CD14-positive monocyte (primary cell): Measurements from ENCODE around the gene PTTG1. TPM values are rescaled to one million over a fixed set of nuclear protein-coding genes. Genes with fewer than 3 reads are reported as not detected.

Source experiments
- DNase-seq, 3 donors: peaks; one replicate each; pipeline ENCODE4 v3.0.0-alpha.2; 2011 to 2022
- H2AFZ ChIP-seq: 2 replicates; pipeline ENCODE4 v1.6.0; 2012; ENCODE audit warnings: mild to moderate bottlenecking, low read depth, low read length, inconsistent platforms; ENCODE audit not compliant: insufficient read depth, poor library complexity, severe bottlenecking
- H3K27ac ChIP-seq, 2 donors: 1 replicate in 1 of 2; 2 replicates in 1 of 2; pipeline ENCODE4 v1.5.1; 2012 to 2013; ENCODE audit warnings: low read length in 2 of 2, control low read depth in 1 of 2, inconsistent platforms in 1 of 2, low read depth in 1 of 2, mild to moderate bottlenecking in 1 of 2
- H3K27me3 ChIP-seq, 2 donors: one replicate each; pipeline versions ENCODE4 v1.6.0 to v1.6.1; 2011 to 2013; ENCODE audit warnings: low read length in 2 of 2; ENCODE audit not compliant: control insufficient read depth in 2 of 2, insufficient read depth in 2 of 2
- H3K36me3 ChIP-seq, 2 donors: replicated peaks in 1 of 2; 1 replicate in 1 of 2; 2 replicates in 1 of 2; pipeline versions ENCODE4 v1.5.1 to v1.6.1; 2012 to 2013; ENCODE audit warnings: low read length in 2 of 2, control low read depth in 1 of 2, inconsistent platforms in 1 of 2, mild to moderate bottlenecking in 1 of 2; ENCODE audit not compliant: insufficient read depth in 2 of 2, control insufficient read depth in 1 of 2
- H3K4me1 ChIP-seq, 2 donors: 1 replicate in 1 of 2; 2 replicates in 1 of 2; pipeline versions ENCODE4 v1.5.1 to v1.6.1; 2012 to 2013; ENCODE audit warnings: low read length in 2 of 2, control low read depth in 1 of 2, inconsistent platforms in 1 of 2, mild to moderate bottlenecking in 1 of 2, moderate library complexity in 1 of 2; ENCODE audit not compliant: insufficient read depth in 2 of 2, control insufficient read depth in 1 of 2
- H3K4me2 ChIP-seq: replicated peaks from 2 replicates; pipeline ENCODE3; 2012; ENCODE audit warnings: low read length, moderate library complexity, mild to moderate bottlenecking; ENCODE audit not compliant: poor library complexity, severe bottlenecking; ENCODE audit errors: extremely low read depth
- H3K4me3 ChIP-seq, 3 experiments: fragments of 200-600 bp in 1 of 3; sonication (generic) in 1 of 3; replicated peaks in 1 of 3; 1 replicate in 2 of 3; 2 replicates in 1 of 3; pipeline ENCODE4 v1.5.1; 2011 to 2013; ENCODE audit warnings: low read length in 3 of 3, mild to moderate bottlenecking in 3 of 3, control low read depth in 2 of 3, low read depth in 2 of 3, inconsistent platforms in 1 of 3, moderate library complexity in 1 of 3
- H3K79me2 ChIP-seq: 2 replicates; pipeline ENCODE4 v1.6.0; 2012; ENCODE audit warnings: mild to moderate bottlenecking, control low read depth, inconsistent platforms, low read length, moderate library complexity; ENCODE audit not compliant: insufficient read depth
- H3K9ac ChIP-seq: 2 replicates; pipeline ENCODE4 v1.6.0; 2017; ENCODE audit warnings: low read length, mild to moderate bottlenecking; ENCODE audit not compliant: insufficient read depth, poor library complexity, severe bottlenecking
- H3K9me3 ChIP-seq, 2 donors: replicated peaks in 1 of 2; 1 replicate in 1 of 2; 2 replicates in 1 of 2; pipeline versions ENCODE4 v1.5.1 to v1.6.1; 2012 to 2013; ENCODE audit warnings: low read length in 2 of 2, control low read depth in 1 of 2; ENCODE audit not compliant: control insufficient read depth in 1 of 2, insufficient read depth in 1 of 2
- H4K20me1 ChIP-seq: 2 replicates; pipeline ENCODE4 v1.6.0; 2012; ENCODE audit warnings: mild to moderate bottlenecking, low read length, control low read depth, moderate library complexity; ENCODE audit not compliant: insufficient read depth
- H3K27ac Mint-ChIP-seq, 7 donors: one replicate each; pipeline ENCODE4 v1.8.0; 2020; ENCODE audit warnings: mild to moderate bottlenecking in 7 of 7, mixed read lengths in 7 of 7, moderate library complexity in 6 of 7, inconsistent platforms in 2 of 7
- H3K27me3 Mint-ChIP-seq, 3 donors: one replicate each; pipeline ENCODE4 v1.8.0; 2021 to 2022; ENCODE audit warnings: low read depth in 3 of 3, mild to moderate bottlenecking in 3 of 3, mixed read lengths in 3 of 3, moderate library complexity in 3 of 3, inconsistent platforms in 1 of 3
- H3K36me3 Mint-ChIP-seq, 2 donors: one replicate each; pipeline ENCODE4 v1.8.0; 2020; ENCODE audit warnings: mixed read lengths in 2 of 2, inconsistent platforms in 1 of 2, mild to moderate bottlenecking in 1 of 2
- H3K4me1 Mint-ChIP-seq: one replicate; pipeline ENCODE4 v1.8.0; 2020; ENCODE audit warnings: mild to moderate bottlenecking, mixed read lengths
- H3K4me3 Mint-ChIP-seq, 2 donors: one replicate each; pipeline ENCODE4 v1.8.0; 2020; ENCODE audit warnings: mild to moderate bottlenecking in 2 of 2, mixed read lengths in 2 of 2, moderate library complexity in 1 of 2
- H3K9me3 Mint-ChIP-seq, 7 donors: one replicate each; pipeline ENCODE4 v1.8.0; 2020 to 2022; ENCODE audit warnings: mixed read lengths in 7 of 7, mild to moderate bottlenecking in 6 of 7, moderate library complexity in 6 of 7, inconsistent platforms in 2 of 7
- CTCF ChIP-seq: fragments of 200-600 bp; IDR thresholded peaks from one replicate; pipeline ENCODE4 v1.8.0; 2022; ENCODE audit warnings: antibody characterized with exemption, mild to moderate bottlenecking
- WGBS: methylation state at CpG from one replicate; pipeline ENCODE4 v1.1.5; 2013; ENCODE audit warnings: missing lambda C conversion rate; ENCODE audit not compliant: insufficient coverage; 5-methylcytosine and 5-hydroxymethylcytosine counted together
- intact Hi-C, 2 donors: fragments of 100-400 bp; cut with micrococcal nuclease; formaldehyde crosslinking; loops; one replicate each; pipeline versions ENCODE4 v1.15.0 to v1.15.1; 2023
- polyA plus RNA-seq, 3 donors: library from polyadenylated mRNA; depleted of rRNA in 1 of 3; unstranded in 2 of 3; stranded (reverse) in 1 of 3; fragments of 300-500 nt in 2 of 3; fragments of >200 nt in 1 of 3; fragmentation: Illumina TruSeq in 2 of 3; gene quantifications; 1 replicate in 2 of 3; 2 replicates in 1 of 3; pipeline ENCODE4 v1.2.3, GENCODE V29; 2012 to 2021
- small RNA-seq: library from RNA; depleted of rRNA; stranded (forward); fragments of <200 nt; gene quantifications from one replicate; pipeline ENCODE3, GENCODE V24; 2012; ENCODE audit warnings: low read depth; ENCODE audit not compliant: insufficient read length

Gene PTTG1
- polyA plus RNA-seq, 3 donors: 2.5 to 3.6 (median 3.3) TPM

- H3K79me2 ChIP-seq: no peaks in the 10 kb centered on the region
- H3K36me3 Mint-ChIP-seq: no peaks in the 10 kb centered on the region
- H3K9me3 Mint-ChIP-seq: no peaks in the 10 kb centered on the region
- intact Hi-C loops: no loop called here
- no peaks in the 10 kb centered on the region for H3K27me3 Mint-ChIP-seq
- H3K4me2 ChIP-seq: no peak overlapping the region
- H3K9me3 ChIP-seq: no peaks in the 10 kb centered on the region
- DNase-seq: no peak
- no peak overlapping the region for H3K9ac ChIP-seq
- H3K27me3 ChIP-seq: no peaks in the 10 kb centered on the region
- H3K4me1 Mint-ChIP-seq: peaks cover 6% of the 10 kb centered on the region
- no peak overlapping the region for H3K27ac Mint-ChIP-seq
- TF ChIP-seq CTCF: no peak
- H3K36me3 ChIP-seq: no peaks in the 10 kb centered on the region
- no peak overlapping the region for H3K27ac ChIP-seq
- H3K4me1 ChIP-seq: peaks cover 3 to 12% of the 10 kb centered on the region in 2 donors
- H3K4me3 ChIP-seq: no peak overlapping the region
- H4K20me1 ChIP-seq: no peaks in the 10 kb centered on the region
- no peak overlapping the region for H3K4me3 Mint-ChIP-seq
- no peak overlapping the region for H2AFZ ChIP-seq
- 91% methylated on average over 2 of the region's 2 CpGs for WGBS
Measured at GRCh38 chr5:160478163-160478562, 56.5 kb downstream of the PTTG1 start.

Small RNAs within 50 kb of the gene (small RNA-seq; reads per million reads assigned to genes)
- not detected for gene MIR3142

Other genes with a start within 250 kb of the PTTG1 start
- gene FABP6, start 192.3 kb upstream of the PTTG1 start, polyA plus RNA-seq: not detected
- gene CCNJL, start 109.3 kb upstream of the PTTG1 start, polyA plus RNA-seq: under 1 TPM in 1 of 3 donors, not detected in 2; 0.03 TPM
- not detected for gene C1QTNF2, start 51.2 kb upstream of the PTTG1 start, polyA plus RNA-seq
- gene FAM200C, start 21.8 kb upstream of the PTTG1 start, polyA plus RNA-seq: under 1 TPM in 2 of 3 donors, not detected in 1; 0.08 to 0.39 TPM
- gene SLU7, start 2.8 kb upstream of the PTTG1 start, polyA plus RNA-seq: 10 to 100 TPM; 38.4 to 61.6 (median 42.3) TPM